Esophagus squamous epithelium (tissue), 4 donors: ENCODE measurements around the gene TCIRG1.

Source experiments
- POLR2A ChIP-seq, 4 donors: fragments of 450-650 bp; IDR thresholded peaks; one replicate each; pipeline ENCODE4 v1.6.1; 2017; ENCODE audit warnings: antibody characterized with exemption in 4 of 4, mild to moderate bottlenecking in 4 of 4, moderate library complexity in 3 of 4
- TF ChIP-seq, protein P1 (sequence below), 6 experiments: fragments of 450-650 bp in 4 of 6; fragments of 200-600 bp in 2 of 6; sonication (generic) in 2 of 6; IDR thresholded peaks; one replicate each; pipeline ENCODE4 v1.5.1; 2016 to 2019; ENCODE audit warnings: antibody characterized with exemption in 6 of 6, mild to moderate bottlenecking in 4 of 6, moderate library complexity in 4 of 6

- TF ChIP-seq, protein P1, sequence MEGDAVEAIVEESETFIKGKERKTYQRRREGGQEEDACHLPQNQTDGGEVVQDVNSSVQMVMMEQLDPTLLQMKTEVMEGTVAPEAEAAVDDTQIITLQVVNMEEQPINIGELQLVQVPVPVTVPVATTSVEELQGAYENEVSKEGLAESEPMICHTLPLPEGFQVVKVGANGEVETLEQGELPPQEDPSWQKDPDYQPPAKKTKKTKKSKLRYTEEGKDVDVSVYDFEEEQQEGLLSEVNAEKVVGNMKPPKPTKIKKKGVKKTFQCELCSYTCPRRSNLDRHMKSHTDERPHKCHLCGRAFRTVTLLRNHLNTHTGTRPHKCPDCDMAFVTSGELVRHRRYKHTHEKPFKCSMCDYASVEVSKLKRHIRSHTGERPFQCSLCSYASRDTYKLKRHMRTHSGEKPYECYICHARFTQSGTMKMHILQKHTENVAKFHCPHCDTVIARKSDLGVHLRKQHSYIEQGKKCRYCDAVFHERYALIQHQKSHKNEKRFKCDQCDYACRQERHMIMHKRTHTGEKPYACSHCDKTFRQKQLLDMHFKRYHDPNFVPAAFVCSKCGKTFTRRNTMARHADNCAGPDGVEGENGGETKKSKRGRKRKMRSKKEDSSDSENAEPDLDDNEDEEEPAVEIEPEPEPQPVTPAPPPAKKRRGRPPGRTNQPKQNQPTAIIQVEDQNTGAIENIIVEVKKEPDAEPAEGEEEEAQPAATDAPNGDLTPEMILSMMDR (IDR thresholded peaks at IDR 0.05) = no peak
- TF ChIP-seq POLR2A (IDR thresholded peaks at IDR 0.05) = no peak
Measured at GRCh38 chr11:68022531-68022930, 16.3 kb upstream of the TCIRG1 start.
